Activated CD4-positive, alpha-beta T cell treated with anti-CD3 and anti-CD28 coated beads, Interleukin-2, amount 50 U/mL, for 1 hour (primary cell): ENCODE measurements around the gene FRMD8.

Experiments used
- DNase-seq: peaks from one replicate; pipeline ENCODE4 v3.0.0-alpha.2; 2020

The FRMD8 gene, protein sequence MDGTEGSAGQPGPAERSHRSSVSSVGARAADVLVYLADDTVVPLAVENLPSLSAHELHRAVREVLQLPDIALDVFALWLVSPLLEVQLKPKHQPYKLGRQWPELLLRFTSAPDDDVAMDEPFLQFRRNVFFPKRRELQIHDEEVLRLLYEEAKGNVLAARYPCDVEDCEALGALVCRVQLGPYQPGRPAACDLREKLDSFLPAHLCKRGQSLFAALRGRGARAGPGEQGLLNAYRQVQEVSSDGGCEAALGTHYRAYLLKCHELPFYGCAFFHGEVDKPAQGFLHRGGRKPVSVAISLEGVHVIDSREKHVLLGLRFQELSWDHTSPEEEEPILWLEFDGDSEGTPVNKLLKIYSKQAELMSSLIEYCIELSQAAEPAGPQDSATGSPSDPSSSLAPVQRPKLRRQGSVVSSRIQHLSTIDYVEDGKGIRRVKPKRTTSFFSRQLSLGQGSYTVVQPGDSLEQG

GRCh38 chr11:65386307-65387140 lies at the start of gene FRMD8:
FRMD8 (plus strand) TSS chr11:65386637; CDS start chr11:65387037, 400 bp downstream.
- DNase-seq = peak; percentile 89

DNA sequence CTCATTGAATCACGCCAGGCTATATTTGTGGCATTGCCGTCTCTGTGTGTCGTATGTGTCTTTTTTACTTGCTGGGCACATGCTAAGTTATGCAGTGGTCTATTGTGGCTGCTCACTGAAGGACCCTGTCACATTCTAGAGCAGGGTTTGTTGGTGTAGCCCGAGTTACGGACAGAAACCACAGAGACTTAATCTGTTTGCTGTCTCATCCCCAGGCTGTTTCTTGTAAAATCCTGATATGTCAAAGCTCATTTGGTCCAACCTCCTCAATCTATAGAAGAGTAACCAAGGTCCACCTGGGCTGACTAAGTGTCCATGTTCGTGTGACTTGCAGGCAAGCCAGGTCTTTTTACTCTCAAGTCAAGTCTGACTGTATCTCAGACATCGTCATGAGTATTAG lies 47.8 kb upstream of the FRMD8 start:
- DNase-seq = no peak

DNA sequence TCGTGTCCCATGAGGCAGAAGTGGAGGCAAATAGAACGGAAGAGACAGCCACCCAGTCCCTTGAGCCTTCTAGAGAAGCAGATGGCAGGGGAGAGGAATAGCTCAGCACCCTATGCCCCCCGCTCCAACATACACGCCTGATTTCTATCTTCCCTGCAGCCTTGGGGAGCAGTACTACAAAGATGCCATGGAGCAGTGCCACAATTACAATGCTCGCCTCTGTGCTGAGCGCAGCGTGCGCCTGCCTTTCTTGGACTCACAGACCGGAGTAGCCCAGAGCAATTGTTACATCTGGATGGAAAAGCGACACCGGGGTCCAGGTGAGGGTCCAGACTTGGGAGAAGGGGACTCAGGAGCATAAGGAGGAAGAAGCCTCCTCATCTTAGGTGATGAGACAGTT lies 46.2 kb upstream of the FRMD8 start:
- DNase-seq = no peak

DNA sequence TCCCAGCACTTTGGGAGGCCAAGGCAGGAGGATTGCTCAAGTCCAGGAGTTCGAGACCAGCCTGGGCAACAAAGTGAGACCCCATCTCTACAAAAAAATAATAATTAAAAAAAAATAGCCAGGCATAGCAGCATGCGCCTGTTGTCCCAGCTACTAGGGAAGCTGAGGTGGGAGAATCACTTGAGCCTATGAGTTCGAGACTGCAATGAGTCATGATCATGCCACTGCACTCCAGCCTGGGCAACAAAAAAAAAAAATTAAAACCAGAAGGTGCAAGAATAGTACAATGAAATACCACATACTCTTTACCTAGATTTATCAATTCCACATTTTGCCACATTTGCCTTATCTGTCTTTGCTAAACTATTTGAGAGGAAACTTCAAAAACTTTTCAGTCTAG lies 44.6 kb upstream of the FRMD8 start:
- DNase-seq = no peak

GRCh38 chr11:65351511-65351910 lies 34.9 kb upstream of the FRMD8 start:
- DNase-seq = no peak

- no peak for DNase-seq
These were observed 33.7 kb upstream of the FRMD8 start for GRCh38 chr11:65352783-65353182.

- DNase-seq = no peak
These were observed 33.1 kb upstream of the FRMD8 start for GRCh38 chr11:65353376-65353775.

DNA sequence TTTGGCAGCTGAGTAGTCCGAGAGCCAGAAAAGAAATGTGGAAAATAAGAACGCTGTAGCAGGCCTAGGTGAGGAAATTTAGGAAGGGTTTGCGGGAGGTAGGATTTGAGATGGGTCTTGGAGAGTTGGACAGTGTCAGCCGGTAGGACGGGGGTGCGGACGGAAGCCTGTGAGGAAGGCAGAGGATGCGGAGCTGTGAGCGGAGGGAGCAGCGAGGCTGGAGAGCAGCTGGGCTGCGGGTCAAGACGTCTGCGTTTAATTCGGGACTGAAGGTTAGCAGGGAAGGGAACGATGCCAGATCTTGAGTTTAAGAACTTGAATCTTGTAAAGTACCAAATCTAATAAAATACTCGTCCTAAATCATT lies 32.6 kb upstream of the FRMD8 start:
- DNase-seq = no peak

DNA sequence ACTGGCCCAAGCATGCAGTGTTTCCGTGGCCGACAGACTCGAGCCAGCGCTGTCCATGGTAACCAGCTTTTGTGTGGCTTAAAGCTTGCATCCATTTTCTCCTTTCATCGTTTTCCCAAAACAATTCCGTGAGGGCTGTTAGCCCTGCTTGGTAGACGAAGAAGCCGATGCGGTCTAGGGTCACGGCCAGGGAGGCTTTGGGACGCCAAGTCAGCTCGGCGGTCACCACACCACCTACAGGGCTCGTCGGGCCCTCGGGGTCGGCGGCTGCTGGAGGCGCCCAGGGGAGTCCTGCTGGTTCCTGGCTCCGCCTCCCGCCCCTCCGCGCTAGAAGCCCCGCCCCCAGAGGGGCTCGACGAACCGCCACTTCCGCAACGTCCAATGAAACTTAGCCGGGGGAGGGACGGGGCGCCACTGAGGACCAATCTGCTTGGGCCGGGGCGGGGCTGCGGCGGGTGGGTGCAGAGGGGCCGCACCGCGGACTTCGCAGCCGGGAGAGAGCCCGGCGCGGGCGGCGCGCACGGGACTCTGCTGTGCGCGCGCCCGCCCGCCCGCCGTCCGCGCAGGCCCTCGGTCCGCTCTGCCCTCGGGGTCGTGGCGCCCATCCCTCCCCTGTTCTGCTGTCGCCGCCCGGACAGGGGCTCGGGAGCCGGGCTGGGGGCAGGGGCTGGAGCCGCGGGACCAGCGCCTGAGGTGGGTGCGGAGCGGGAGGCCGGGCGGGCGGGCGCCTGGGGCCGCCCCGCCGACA lies 32.0 kb upstream of the FRMD8 start, which contains the start of gene TIGD3:
TIGD3 (plus strand) TSS at position 487 of the 748 bp plus-strand sequence. CDS start 1,058 bp downstream, outside the sequence.
- DNase-seq = peak; percentile 97

GRCh38 chr11:65355013-65355775 lies 31.2 kb upstream of the FRMD8 start:
- peak; percentile 59 for DNase-seq

DNA sequence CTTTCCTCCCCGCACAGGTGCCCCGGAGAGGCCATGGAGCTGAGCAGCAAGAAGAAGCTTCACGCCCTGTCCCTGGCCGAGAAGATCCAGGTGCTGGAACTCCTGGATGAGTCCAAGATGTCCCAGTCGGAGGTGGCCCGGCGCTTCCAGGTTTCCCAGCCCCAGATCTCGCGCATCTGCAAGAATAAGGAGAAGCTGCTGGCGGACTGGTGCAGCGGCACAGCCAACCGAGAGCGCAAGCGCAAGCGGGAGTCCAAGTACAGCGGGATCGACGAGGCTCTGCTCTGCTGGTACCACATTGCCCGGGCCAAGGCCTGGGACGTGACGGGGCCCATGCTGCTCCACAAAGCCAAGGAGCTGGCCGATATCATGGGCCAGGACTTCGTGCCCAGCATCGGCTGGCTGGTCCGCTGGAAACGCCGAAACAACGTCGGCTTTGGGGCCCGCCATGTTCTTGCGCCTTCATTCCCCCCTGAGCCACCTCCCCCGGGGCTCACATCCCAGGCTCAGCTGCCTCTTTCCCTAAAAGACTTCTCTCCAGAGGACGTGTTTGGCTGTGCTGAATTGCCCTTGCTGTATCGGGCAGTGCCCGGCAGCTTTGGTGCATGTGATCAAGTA lies 30.6 kb upstream of the FRMD8 start:
- DNase-seq = no peak

DNA sequence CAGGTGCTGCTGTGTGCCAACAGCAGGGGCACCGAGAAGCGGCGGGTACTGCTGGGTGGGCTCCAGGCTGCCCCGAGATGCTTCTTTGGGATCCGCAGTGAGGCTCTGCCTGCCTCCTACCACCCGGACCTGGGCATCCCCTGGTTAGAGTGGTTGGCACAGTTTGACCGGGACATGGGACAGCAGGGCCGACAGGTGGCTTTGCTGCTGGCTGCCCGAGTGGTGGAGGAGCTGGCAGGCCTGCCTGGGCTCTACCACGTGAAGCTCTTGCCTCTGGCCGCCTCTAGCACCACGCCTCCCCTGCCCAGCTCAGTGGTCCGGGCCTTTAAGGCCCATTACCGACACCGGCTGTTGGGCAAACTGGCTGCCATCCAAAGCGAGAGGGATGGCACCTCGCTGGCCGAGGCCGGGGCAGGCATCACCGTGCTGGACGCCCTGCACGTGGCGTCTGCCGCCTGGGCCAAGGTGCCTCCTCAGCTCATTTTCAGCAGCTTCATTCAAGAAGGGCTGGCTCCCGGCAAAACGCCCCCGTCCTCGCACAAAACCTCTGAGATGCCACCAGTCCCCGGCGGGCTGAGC lies 30.0 kb upstream of the FRMD8 start:
- no peak for DNase-seq

DNA sequence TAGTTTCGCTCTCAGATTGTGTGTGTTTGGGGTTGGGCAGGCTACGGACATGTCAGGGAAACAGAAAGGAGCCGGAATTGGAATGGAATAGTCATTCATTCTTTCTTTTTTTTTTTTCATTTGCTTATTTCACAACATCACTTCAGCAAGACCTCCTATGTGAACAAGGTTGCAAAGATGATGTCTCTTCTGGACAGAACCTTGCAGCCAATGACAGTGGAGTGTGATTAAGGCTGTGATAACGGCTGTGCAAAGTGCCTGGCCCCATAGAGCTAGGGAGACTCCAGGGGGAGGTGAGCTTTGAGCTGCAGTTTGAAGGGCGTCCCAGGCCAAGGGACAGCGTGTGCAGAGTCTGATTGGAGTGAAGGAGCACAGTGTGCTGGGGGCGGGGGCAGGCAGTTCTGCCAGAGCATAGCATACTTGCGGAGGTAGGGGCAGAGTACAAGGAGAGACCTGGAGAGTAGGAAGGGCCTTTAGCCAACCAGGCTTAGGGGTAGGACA lies 28.5 kb upstream of the FRMD8 start:
- DNase-seq = no peak

GRCh38 chr11:65362320-65362931 lies 24.0 kb upstream of the FRMD8 start:
- no peak for DNase-seq

- DNase-seq = no peak
These were observed 23.5 kb upstream of the FRMD8 start for GRCh38 chr11:65362966-65363365.

GRCh38 chr11:65363770-65364169 lies 22.7 kb upstream of the FRMD8 start:
- no peak for DNase-seq

- DNase-seq = no peak
These were observed 20.1 kb upstream of the FRMD8 start for GRCh38 chr11:65366340-65366773.

DNA sequence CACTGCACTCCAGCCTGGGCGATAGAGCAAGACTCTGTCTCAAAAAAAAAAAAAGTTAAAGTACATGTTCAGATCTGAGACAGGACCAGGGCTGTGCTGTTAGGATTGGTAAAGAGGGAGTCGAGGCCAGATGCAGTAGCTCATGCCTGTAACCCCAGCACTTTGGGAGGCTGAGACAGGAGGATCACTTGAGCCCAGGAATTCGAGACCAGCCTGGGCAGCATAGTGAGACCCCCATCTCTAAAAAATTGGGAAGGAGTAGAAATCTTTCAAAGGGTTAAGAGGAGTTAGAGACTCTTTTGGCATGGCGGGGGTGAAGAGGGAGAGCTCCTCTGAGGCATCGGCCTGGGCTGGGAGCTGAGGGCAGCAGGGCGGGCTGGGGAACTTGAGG lies 15.8 kb upstream of the FRMD8 start:
- no peak for DNase-seq

DNA sequence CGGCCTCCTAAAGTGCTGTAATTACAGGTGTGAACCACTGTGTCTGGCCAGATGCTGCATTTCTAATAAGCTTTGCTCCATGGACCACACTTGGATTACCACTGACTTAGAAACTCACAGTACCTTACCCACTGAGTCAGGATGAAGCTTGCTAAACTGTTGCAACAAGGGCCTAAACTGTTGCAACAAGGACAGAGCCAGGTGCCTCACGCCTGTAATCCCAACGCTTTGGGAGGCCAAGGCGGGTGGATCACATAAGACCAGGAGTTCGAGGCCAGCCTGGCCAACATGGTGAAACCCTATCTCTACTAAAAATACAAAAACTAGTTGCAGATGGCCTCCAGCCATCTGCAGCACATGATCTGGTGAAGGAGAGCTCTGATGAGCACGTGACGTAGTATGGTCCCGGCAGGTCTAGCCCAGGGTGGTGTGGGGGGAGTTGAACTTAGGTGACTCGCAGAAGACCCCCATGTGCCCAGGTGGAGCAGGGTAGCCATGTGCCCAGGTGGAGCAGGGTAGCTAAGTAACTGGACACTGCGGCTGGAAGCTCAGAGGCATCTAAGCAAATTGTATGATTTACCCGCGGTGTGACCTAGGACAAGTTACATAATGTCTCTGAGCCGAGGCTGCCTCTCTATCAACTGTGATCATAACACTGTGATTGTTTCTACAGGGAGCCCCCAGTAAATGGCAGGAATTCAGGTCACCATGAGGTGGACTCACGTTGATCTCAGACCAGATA lies 12.4 kb upstream of the FRMD8 start:
- no peak for DNase-seq

- DNase-seq = no peak
These were observed 11.4 kb upstream of the FRMD8 start for GRCh38 chr11:65375012-65375411.
